Measurements from ENCODE around the gene DUSP14.

GRCh38 chr17:37463039-37463438 is 26.7 kb upstream of the DUSP14 start:
- TF ChIP-seq POLR2AphosphoS5 (IDR thresholded peaks at IDR 0.05; ENCODE audit: insufficient read depth in 1 of 2, low read depth in 1 of 2) = no peak
- no peak for TF ChIP-seq CTCF (IDR thresholded peaks at IDR 0.05)

Measured in vagina (tissue), 2 donors.